SW 1271 (cell line): ENCODE data around the gene TMEM38B.

Source experiments
- DNase-seq, 2 experiments: peaks; one replicate each; lab custom pipeline; 2025; lab: John Stamatoyannopoulos, UW

TMEM38B gene, protein sequence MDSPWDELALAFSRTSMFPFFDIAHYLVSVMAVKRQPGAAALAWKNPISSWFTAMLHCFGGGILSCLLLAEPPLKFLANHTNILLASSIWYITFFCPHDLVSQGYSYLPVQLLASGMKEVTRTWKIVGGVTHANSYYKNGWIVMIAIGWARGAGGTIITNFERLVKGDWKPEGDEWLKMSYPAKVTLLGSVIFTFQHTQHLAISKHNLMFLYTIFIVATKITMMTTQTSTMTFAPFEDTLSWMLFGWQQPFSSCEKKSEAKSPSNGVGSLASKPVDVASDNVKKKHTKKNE

DNA sequence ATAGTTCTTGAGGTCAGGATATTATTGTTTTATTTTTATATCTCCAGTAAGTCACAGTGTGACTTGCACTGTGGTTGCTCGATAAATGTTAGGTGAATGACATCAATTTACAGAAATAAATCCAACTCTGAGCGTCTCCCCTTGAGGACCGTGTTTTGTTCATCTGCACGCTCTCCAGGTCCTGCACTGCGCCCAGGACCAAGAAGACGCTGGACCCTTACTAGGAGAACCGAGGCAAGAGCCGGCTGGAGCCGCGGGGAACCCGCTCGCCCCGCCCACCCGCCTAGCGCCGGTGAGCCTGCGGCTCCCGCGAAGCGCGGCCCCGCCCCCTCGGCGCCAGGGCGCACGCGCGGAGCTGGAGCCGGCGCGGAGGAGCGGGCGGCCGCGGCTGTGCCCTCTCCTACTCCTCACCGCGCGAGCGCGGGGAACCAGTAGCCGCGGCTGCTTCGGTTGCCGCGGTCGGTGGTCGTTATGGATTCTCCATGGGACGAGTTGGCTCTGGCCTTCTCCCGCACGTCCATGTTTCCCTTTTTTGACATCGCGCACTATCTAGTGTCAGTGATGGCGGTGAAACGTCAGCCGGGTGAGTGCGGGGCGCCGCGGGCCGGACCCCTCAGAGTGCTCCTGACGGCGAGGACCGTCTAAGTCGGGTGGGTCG lies at the start of gene TMEM38B:
Gene TMEM38B, plus strand, starts transcription at position 352 of the 658 bp plus-strand sequence. Its CDS starts 120 bp downstream, at position 472.
- peak; percentile 38 to 62 for DNase-seq

DNA sequence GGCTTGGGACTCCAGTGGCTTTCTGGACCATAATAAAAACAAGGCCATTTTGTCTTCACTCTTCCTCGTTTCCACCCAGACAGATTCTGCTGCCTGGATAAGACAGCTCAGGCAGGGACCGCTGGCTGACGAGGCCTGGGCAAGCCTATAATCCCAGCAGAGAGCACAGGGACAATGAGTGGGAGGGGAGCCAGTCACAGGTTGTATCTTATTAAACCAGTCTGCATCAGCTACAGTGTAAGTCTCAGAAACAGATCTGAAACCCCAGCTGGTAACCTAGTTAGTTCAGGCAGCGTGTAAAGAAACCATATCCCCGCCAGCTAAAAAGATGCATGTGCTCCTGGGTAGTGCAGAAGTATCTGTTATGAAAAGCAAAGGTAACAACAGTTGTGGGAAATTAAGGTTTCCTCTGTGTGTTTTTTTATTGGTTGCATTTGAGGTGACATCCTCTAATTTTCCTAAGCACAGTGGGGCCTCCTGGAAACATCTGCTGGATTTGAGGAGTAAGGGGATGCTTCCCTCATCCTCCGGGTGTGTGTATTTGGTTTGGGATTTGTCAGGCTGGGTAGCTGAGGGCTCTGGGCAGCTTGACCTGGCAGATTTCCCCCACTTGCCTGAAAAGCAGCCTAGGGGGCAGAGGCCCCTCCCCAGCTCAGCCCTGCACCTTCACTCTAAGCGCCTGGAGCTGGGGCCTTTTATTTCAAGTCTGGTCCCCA lies 47.3 kb upstream of the TMEM38B start:
- no peak for DNase-seq

DNA sequence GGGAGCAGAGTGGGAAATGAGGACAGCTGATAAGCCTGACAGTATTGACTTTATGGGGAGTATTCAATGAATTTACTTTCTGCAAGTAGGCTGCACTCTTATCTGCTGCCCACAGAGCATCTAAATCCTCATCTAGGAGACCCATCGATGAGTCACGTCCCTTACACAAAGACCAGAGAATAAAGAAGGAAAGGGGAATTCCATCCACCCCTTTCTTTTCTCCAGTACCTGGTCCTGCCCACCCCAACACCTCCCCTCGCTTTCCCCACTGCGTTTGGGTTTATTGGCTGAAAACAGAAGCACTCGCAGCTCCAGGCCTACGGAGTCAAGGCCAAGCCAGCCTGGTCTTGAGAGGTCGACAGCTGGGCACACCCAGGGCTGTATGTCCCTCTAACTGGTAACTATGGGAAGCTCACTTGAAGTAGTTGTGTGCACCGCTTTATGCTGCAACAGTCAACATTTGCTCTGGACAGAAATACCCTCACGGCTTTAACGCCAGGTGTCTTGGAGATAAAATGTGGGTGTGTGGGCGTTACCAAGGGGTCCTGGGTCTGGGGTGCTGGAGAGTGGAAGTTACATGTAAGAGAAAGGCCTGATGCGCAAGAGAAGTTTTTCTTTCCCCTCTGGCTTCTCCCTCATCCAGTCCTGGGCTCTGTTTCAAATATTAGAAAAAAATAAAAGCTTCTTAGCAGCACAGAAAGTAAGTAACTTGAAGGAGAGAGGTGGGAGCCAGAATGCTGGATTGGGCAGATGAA lies 46.6 kb upstream of the TMEM38B start:
- no peak for DNase-seq

DNA sequence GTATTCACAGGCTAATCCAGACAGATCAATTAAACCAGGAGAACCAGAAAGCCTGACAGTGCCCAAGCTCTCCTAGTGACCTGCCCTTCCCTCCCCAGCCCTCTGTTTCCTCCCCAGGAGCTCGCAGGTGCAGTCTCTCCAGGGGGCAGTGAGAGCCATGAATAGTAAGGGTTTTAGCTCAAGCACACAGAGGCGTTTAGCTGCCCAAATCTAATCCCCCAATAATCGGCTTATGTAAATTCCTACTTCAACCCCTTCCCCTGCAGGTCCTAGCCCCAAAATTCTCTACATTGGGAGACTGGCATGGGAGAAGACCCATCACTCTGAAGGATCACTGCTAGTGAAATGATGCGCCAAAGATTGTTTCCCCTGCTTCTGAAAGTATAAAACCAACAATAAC lies 42.5 kb upstream of the TMEM38B start:
- DNase-seq, result no peak

DNA sequence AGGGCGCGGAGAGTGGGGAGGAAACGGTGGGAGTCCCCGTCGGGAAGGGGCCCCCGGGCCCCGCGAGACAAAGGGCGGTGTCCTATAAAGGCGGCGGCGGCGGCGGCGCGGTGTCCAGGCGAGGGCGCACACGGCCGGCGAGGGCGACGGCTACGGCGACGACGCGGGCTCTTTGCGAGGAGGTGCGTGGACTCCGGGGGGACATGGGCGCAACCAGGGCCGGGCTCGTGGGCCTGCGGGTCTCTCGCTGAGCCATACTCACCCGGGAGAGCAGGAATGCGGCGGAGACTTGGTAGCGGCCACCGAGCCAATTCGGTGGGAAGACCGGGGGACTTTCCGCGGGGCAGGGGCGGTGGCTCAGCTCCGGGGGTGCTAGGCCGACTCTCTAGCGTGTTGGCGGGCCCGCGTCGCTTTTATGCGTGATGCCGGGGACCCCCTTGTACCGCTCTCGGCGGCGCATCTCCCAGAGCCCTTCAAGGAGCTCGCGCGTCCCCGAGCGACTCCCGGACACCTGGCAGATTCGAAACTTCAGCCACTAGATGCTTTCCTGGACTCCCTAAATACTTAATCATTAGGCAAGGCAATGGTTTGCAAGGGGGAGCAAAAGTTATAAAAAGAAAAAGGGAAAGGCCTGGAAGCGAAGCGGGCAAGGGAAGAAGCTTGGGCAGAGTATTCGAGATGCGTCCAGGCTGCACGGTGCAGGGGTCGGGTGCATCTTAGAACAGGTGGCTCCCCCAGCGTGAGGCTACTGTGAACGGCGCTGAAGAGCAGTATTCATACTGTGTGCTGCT lies 38.0 kb upstream of the TMEM38B start:
- DNase-seq, result no peak

DNA sequence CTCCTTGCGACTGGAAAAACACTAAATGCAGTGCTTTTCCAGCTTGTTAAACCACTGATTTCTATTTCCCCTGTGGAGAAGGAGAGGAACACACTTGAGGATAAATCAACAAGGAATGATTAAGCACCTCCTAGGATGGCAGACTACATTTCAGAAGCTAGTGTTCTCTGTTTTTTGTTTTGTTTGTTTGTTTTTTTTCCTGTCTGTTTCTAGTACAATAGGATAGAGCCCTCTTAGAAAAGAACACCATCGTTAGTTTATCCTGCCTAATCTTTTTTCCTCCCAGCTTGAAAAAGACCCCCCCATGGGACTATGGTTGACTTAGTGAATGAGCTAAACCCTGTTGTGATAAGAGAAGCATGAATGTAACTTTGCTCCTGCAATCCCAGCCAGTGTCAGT lies 36.0 kb upstream of the TMEM38B start:
- DNase-seq, result no peak

DNA sequence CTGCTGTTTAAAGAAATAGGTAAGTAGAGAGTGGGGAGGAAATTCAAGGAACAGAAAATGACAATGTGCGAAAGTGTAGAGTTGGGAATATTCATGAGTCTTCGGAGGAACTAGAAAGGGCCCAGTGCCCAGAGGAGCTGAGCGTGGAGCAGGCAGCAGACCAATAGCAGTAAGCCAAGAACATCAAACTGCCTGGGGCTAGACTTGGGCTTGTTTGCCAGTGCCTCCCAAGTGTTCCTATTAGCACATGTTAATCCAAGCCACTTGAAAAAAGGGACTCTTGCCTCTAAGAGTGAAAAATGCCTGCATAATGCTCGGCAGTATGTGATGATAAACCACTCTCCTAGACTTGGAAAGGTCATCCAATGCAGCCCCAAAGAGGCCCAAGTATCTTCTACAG lies 33.3 kb upstream of the TMEM38B start:
- no peak for DNase-seq

DNA sequence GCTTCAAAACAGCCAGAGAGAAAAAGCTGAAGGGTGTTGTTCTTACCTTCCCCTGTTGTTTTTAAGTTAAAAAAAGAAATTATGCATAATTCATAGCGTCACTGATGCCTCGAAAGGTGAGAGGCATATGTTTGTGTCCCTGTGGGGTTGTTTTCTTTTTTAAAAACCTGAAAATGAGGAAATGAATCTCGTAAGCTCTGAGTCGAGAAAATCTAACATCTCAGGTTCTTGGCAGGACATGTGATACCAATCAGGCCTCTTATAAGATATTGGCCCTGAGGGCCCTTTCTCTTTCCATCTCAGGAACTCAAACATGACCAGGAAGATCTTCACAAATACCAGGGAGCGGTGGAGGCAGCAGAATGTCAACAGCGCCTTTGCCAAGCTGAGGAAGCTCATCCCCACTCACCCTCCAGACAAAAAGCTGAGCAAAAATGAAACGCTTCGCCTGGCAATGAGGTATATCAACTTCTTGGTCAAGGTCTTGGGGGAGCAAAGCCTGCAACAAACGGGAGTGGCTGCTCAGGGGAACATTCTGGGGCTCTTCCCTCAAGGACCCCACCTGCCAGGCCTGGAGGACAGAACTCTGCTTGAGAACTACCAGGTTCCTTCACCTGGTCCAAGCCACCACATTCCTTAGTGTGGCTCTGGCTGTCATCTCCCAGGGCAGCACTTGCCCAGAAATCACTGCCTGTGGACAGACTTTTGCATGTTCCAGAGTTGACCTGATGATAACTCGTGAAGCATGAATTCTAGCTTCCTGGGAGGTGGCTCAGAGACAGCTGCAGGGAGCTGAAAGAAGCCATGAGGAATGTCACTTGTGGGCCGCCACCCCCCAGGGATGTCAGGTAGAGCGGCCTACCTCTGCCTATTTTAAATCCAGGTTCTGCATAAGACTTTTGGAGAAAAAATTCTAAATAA lies 31.9 kb upstream of the TMEM38B start, which contains the start of gene TAL2:
Gene TAL2, plus strand, starts transcription at position 274 of the 921 bp plus-strand sequence. Its CDS starts 40 bp downstream, at position 314.
- no peak for DNase-seq

DNA sequence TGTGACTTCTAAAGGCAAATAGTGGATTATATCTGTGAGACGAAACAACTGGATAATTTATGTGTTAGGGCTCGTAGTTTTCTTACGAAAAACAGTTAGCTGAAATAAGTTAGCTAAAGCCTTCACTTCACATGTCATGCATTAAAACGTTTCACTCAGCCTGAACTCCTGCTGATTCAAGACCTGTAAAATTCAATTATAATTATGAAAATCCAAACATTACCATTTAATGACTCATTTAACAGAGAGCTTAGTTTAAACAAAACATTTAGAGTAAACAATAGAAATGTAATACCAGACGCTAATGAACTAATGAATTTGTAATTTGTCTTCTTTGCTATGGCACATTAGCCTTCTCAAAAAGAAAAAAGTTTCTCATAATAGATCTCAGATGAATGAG lies 30.4 kb upstream of the TMEM38B start:
- DNase-seq, result no peak

DNA sequence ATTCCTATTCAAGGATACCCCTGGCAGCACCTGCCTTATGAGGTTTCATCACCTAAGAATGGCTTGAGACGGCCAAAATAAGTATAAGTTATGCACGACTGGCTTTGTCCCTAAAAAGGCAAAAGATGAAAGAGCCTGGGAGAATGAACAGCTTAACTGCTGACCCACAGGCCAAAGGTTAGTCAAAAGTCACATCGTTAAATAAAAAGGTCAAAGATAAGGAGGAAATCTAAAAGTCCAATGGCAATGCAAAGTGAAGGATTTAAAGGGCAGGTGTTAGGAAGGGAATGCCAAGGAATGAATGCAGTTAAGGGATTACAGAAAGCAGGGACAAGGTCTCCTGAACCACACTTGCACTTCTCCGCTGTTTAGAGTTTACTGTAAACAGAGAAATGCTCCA lies 26.5 kb upstream of the TMEM38B start:
- no peak for DNase-seq

DNA sequence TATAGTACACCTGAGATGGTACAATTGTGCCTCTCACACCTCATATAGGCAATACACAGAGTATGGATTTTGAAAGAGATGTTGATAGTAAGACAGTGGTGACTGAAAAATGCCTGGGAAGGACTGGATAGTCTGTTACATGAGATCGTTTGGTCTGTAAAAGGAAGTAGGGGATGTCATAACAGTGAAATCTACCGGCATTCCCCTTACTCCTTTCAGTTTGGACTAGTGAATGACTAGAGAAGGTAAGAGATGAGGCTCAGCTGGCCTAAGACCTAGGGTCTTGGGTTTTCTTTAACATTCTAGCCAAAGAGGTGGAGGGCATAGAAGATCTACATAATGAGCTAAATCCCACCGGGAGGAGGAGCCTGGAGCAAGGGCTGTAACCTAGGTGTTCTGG lies 24.0 kb upstream of the TMEM38B start:
- no peak for DNase-seq

DNA sequence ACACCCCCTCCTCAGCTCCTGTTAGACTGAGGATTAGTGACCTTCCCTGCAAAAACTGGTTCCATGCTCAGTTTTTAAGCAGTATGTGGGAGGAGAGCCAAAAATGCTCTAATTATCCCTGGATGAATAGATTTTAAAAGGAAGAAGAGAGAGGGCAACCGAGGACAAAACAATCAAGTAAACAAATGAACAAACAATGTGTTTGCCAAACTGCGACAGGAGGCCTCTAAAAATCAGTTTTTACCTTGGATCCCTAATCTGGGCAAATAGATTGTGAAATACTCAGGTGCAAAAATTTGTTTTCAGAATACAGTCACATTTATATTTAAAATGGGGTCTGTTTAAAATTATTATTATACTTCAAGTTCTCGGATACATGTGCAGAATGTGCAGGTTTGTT lies 23.6 kb upstream of the TMEM38B start:
- DNase-seq, result no peak

DNA sequence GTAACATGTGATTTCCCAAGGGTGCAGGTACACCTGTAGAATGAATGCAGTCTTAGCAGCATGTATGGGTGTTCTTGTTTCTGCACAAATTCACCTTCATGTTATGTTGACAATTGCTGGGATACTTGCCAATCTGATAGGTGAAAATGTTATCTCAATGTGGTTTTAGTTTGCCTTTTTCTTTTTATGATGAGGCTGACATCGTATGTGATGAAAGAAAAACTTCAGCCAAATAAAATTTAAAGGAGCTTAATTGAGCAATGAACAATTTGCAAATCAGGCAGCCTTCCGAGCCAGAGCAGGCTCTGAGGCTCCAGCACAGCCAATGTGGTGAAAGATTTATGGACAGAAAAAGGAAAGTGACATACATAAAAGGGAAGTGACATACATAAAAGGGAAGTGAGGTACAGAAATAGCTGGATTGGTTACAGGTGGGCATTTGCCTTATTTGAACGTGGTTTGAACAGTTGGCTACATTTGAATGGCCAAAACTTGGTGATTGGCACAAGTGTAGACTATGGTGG lies 21.6 kb upstream of the TMEM38B start:
- DNase-seq, result no peak

DNA sequence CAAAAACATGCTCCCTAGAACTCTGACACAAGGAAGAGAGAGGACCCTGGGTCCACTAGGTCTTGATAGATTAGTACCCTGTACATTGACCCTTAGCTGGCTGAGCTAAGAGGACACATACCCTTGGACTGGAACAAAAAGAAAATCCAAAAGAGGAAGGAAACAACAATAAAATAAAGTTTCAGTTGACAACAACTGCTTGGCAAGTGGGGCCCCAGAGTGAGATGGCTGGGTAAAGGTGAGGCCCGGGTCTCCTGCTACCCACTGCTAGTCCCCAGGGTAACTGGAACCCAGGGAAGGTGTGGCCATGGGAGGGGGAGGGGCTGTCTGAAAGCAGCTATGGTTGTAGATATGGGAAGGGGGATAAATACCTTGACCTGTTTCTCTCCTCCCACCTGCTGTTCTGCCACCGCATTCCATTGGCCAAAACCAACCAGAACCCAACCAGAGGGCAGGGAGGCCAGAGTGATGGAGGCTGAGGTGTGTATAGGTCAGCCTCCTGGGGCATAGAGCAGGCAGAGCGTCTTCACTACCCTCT lies 20.4 kb upstream of the TMEM38B start:
- DNase-seq, result no peak

DNA sequence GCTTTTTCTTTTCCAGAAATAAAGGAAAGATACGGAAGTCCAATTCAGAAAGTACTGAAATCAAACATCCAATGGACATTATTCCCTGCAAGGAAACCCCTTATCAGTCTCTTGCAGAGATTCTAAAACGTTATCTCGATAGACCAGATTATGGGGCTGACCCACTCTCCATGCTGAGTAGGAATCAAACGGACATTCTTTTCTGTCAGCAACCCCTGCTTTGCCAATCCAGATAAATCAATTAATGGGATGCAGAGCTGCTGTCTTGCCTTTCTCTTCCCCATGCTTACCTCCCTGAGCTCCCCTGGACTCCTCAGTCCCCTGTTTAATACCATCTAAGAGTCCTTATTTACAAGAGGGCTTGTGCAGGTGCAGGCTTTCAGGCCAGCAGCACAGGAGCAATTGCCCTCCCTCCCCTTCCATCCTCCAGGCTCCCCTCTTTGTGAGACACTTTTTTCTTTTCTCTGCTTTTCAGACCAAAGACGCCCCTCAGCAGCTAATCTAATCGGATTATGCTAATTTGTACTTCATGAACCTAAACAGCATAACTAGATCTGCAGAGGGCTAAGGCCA lies 17.9 kb upstream of the TMEM38B start:
- no peak for DNase-seq

DNA sequence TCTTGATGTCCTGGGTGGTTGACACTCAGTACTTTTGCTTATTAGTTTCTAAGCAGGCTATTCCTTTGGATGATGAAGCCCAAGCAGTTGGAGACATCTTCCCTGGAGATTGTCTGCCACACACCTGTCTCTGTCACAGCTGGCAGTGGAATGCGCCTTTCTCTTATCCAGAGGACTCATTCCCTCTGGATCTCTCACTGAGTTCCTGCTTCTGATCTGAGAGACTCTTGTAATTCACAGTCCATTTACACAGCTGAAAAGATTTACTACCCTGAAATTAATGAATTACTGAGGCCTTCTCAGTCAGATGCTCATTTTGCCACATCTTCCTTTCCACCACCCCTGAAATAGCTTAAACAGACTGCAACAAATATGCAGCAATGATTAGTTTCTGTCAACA lies 16.2 kb upstream of the TMEM38B start:
- DNase-seq, result no peak

DNA sequence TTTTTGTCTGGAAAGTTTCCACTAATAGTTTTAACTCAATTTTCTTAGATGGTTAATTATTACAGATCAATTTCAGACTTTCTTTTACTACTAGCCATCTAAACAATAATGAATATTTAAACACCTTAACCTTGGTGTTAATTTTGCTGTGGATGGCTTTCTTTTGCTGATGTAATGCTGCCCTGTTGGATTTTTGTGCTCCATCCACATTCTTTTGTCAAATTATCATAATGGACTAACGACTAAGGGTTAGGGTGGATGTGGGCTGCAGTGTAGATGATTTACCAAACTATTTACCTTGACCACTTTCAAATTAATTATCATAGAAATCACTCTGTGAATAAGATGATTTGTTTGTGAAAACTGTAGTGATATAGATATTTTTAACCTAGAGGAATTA lies 15.6 kb upstream of the TMEM38B start:
- DNase-seq, result no peak

DNA sequence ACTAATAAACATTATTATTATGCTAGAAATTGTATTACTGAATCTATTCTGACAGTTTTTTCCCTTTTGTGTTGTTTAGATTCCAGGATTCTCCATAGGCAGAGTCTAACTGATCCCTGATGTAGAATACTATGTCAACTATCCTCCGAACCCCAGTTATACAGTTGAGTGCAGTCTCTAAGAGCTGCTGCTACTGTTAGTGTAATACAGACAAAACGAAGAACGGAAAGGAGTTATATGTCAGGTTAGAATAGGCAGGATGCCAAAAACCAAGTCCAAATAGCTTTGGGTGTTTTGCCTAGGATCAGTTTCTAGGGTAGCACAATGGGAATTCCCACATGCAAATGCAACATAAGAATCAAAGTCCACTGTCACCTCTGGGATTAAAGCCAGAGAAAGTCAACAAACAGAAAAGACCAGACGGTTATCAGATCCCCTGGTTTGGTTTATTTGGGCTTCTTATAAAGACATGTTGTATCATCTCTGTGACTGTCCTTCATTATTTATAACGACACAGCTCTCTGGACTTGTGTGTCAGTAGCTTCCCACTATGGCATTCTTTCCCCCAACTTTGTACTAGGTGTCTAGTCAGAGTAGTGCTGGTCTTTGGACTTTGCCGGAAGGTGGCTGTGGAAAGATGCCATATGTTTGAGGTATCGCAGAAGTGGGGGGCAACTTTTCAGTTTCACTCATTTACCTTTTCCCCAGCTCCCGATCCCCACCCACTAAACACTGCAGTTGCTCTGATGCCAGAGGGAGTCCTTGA lies 14.9 kb upstream of the TMEM38B start:
- no peak for DNase-seq

DNA sequence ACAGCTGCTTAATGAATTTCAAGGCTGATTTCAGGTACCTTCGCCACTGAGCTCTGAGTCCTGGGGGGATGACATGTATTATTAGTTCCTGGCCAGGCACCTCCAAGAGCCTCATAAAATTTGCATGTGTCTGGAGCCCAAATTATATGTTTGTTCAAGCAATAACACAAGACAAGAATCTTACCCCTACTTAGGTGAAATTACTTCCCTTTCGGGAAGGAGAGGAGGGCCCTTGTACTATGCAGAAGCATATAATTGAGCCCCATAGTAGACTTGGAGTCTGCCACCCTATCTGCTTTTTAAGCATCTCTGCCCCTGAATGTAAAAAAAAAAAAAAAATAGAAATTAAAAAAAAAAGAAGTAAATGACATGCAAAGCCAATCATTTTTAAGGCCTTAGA lies 13.0 kb upstream of the TMEM38B start:
- DNase-seq, result no peak
